ENCODE results near the gene SFI1.
A peak's percentile ranks its signal among the peaks of the same experiment; 100 is the strongest.

The SFI1 gene

GRCh38 chr22:31496007-31496734 lies at the start of gene SFI1:
TSS of gene SFI1 (plus strand) at chr22:31496536. CDS start at chr22:31508285, 11,749 bp downstream.
- ChIA-PET POLR2A (ENCODE audit: low non-redundant PET) (interaction anchor here (0.6 kb wide), 1 partner anchor 25 kb away, joined by 4 read pairs; no protein-coding TSS in a partner anchor), CTCF (interaction anchor here (0.6 kb wide), 1 partner anchor 59 kb away, joined by 4 read pairs; no protein-coding TSS in a partner anchor)
- H3K27ac ChIP-seq = peak within 1 kb of the TSS; percentile 91
- no peak for TF ChIP-seq CTCF (conservative IDR thresholded peaks at IDR 0.05; ENCODE audit: low read depth)
- peak; percentile 82 for DNase-seq (ENCODE audit: low spot score)

GRCh38 chr22:31446767-31447166 lies 49.6 kb upstream of the SFI1 start:
- ChIA-PET CTCF (interaction anchor here (1.4 kb wide), 1 partner anchor 8 kb away, joined by 5 read pairs; no protein-coding TSS in a partner anchor), POLR2A (ENCODE audit: low non-redundant PET) (no interaction called here)
- H3K27ac ChIP-seq = no peak overlapping the region
- no peak for DNase-seq (ENCODE audit: low spot score)
- no peak for TF ChIP-seq CTCF (conservative IDR thresholded peaks at IDR 0.05; ENCODE audit: low read depth)

- POLR2A ChIA-PET (ENCODE audit: low non-redundant PET) = no interaction called here
- DNase-seq (ENCODE audit: low spot score) = no peak
- no peak overlapping the region for H3K27ac ChIP-seq
- TF ChIP-seq CTCF (conservative IDR thresholded peaks at IDR 0.05; ENCODE audit: low read depth) = no peak
- CTCF ChIA-PET = interaction anchor here (1.4 kb wide), 1 partner anchor 9 kb away, joined by 5 read pairs; no protein-coding TSS in a partner anchor
Observed at GRCh38 chr22:31447337-31447736, 49.0 kb upstream of the SFI1 start.

GRCh38 chr22:31448382-31448781 lies 48.0 kb upstream of the SFI1 start:
- no peak overlapping the region for H3K27ac ChIP-seq
- ChIA-PET POLR2A (ENCODE audit: low non-redundant PET) (no interaction called here), CTCF (no interaction called here)
- TF ChIP-seq CTCF (conservative IDR thresholded peaks at IDR 0.05; ENCODE audit: low read depth) = no peak
- DNase-seq (ENCODE audit: low spot score) = no peak

GRCh38 chr22:31449506-31449905 lies 46.8 kb upstream of the SFI1 start:
- POLR2A ChIA-PET (ENCODE audit: low non-redundant PET) = no interaction called here
- DNase-seq (ENCODE audit: low spot score) = no peak
- no peak for TF ChIP-seq CTCF (conservative IDR thresholded peaks at IDR 0.05; ENCODE audit: low read depth)

GRCh38 chr22:31451709-31452571 lies 44.4 kb upstream of the SFI1 start:
- CTCF ChIA-PET = interaction anchor here (0.6 to 1.2 kb wide), 2 partner anchors 15 to 28 kb away, joined by 3 read pairs; no protein-coding TSS in a partner anchor
- peak; percentile 34 for TF ChIP-seq CTCF (conservative IDR thresholded peaks at IDR 0.05; ENCODE audit: low read depth)
- POLR2A ChIA-PET (ENCODE audit: low non-redundant PET) = no interaction called here
- DNase-seq (ENCODE audit: low spot score) = peak; percentile 4
- H3K27ac ChIP-seq = no peak overlapping the region

More at GRCh38 chr22:31449506-31449905, 46.8 kb upstream of the SFI1 start:
- no peak overlapping the region for H3K27ac ChIP-seq
- CTCF ChIA-PET = no interaction called here

Data from RWPE1 (cell line).